ENCODE results near the gene RMDN2. TPM values are rescaled to one million over a fixed set of nuclear protein-coding genes. Genes with fewer than 3 reads are reported as not detected.
"Not testable (repeated sequence)": the region's sequence is repeated elsewhere in the genome, so short reads cannot be mapped to it uniquely, and the experiment has no call there.

Gene RMDN2
- polyA plus RNA-seq, 10 donors = 2.2 to 5.1 (median 3.5) TPM

- no peak for DNase-seq
Observed at GRCh38 chr2:37897511-37897910, 27.6 kb upstream of the RMDN2 start.

- DNase-seq = peak in 1 of 3 donors; percentile 31
Observed at GRCh38 chr2:37898448-37898847, 26.6 kb upstream of the RMDN2 start.

- no peak for DNase-seq
Observed at GRCh38 chr2:37902991-37903390, 22.1 kb upstream of the RMDN2 start.

GRCh38 chr2:37904425-37904824 is 20.7 kb upstream of the RMDN2 start:
- DNase-seq = no peak

- no peak for DNase-seq
Observed at GRCh38 chr2:37904993-37905392, 20.1 kb upstream of the RMDN2 start.

DNA sequence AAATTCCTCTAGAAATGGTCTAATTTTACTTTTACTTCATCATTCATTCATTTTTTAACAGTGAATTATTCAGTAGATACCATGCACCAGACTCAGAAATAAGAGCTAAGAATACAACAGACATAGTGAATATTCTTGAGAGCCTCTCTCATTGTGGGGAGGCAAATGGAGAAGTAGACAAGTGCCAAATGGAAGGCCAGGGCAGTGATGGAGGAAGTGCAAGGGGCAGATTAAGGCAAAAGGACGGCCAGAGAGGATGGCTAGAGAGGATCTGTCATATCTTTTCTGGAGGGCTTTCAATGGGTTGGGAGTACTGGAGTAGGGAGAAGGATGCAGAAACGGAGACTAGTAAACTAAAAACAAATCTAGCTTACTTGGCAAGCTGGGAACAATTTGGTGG is 19.0 kb upstream of the RMDN2 start:
- DNase-seq = no peak

DNA sequence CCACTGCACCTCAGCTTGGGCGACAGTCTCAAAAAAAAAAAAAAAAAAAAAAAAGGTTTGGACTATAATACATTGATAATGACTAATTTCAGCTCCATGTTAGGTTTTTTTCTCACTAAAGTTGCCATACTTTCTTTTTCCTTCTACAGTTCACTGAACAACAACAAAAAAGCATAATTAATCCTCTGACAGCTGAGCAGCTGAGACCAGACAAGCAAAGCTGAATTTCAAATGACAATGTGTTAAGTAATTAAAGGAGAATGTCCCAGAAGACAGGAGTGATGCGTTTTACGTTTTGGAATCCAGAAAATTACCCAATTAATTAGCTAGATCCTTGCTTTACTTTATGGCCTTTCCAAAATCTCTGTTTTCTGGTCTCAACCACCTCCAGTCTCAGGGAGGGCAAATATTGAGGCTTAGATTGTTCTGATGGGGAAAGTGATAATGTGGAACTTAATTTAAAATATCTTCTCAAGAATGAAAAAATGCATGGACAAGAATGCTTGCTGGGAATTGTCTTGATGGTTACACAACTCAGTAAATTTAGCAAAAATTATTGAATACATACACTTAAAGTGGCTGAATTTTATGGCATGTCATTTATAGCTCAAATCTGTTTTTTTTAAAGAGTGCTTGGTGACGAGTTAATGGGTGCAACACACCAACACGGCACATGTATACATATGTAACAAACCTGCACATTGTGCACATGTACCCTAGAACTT is 17.4 kb upstream of the RMDN2 start:
- no peak for DNase-seq

- DNase-seq = no peak
Observed at GRCh38 chr2:37911296-37911873, 13.7 kb upstream of the RMDN2 start.

GRCh38 chr2:37912056-37912455 is 13.0 kb upstream of the RMDN2 start:
- no peak for DNase-seq

DNA sequence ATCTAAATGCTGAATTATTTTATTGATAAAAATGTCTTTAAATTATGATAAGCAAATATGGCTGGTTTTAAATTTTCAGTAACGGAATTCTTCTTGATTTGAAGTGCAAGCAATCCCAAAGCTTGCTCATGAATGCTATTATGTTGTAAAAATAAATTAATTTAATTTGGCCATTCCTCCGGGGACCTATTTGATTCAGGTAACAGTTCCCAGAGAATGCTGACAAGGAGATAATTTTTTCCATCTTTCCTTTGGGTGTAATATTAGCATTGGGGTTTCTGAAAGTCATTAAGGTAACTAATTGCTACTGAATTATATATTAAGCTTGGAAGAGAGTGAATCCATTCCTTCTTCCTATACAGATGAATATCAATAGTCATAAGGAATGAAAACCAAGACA is 12.5 kb upstream of the RMDN2 start:
- DNase-seq = no peak

GRCh38 chr2:37914340-37914739 is 10.7 kb upstream of the RMDN2 start:
- DNase-seq = no peak

DNA sequence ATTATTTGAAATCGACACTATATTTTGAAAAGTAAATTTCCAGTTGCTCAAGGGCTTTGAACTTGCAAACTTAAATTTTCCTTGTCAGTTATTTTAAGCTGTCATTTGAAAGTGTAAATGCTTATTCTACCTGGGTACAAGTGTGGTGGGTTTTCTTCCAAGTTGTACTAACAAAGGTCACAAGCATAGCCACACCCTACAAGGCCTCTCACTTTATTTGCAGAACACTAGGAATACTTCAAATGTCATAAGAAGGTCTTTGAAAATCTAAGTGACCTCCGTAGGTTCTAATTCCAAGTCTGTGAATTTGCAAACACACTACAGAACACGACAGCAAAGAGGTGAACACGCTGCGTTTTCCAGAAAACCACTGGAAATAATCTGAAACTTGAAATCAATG is 9.3 kb upstream of the RMDN2 start:
- DNase-seq = no peak

GRCh38 chr2:37916512-37917082 is 8.5 kb upstream of the RMDN2 start:
- DNase-seq = peak; percentile 67 to 86 (median 80)

GRCh38 chr2:37917281-37918228 is 7.5 kb upstream of the RMDN2 start:
- DNase-seq = no peak

DNA sequence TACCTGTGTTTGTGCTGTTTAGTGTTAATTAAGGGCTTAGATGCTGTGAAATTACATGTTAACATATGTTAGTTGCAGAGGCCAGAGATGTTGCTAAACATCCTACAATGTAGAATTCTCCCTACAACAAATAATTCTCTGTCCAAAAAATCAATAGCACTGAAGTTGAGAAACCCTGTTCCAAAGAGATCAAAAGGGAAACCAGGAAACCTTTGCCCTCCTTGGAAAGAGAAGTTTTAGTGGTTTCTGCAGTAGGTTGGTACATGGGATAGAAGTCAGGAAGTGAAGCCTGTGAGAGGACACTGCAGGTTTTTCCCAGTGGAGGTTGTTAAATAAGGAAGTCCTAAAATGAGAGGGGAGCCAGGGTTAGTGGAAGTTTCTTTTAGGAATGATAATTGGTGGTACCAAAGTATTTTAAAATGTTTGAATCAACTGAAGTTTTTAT is 6.3 kb upstream of the RMDN2 start:
- DNase-seq = no peak

DNA sequence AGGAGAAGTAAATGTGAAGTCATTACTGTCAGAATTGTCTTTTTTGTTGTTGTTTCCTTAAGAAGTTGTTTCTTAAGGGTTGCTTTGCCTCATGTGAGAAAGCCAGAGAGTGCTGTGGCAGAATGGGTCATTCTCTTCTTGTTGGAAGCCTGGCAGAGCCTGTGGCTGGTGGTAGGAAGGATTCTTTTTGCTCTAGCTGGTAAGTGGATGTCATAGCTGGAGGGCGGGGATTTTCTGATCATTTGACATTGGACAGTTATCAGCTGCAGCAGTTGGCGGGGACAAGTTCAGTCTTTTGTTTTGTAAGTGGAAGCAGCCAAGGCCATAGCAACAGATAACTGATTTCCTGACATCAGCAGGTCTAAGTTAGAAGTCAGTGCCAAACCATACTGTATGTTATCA is 5.5 kb upstream of the RMDN2 start:
- no peak for DNase-seq

GRCh38 chr2:37920570-37920969 is 4.5 kb upstream of the RMDN2 start:
- DNase-seq = peak in 1 of 3 donors; percentile 61

- no peak for DNase-seq
Observed at GRCh38 chr2:37921781-37922180, 3.3 kb upstream of the RMDN2 start.

DNA sequence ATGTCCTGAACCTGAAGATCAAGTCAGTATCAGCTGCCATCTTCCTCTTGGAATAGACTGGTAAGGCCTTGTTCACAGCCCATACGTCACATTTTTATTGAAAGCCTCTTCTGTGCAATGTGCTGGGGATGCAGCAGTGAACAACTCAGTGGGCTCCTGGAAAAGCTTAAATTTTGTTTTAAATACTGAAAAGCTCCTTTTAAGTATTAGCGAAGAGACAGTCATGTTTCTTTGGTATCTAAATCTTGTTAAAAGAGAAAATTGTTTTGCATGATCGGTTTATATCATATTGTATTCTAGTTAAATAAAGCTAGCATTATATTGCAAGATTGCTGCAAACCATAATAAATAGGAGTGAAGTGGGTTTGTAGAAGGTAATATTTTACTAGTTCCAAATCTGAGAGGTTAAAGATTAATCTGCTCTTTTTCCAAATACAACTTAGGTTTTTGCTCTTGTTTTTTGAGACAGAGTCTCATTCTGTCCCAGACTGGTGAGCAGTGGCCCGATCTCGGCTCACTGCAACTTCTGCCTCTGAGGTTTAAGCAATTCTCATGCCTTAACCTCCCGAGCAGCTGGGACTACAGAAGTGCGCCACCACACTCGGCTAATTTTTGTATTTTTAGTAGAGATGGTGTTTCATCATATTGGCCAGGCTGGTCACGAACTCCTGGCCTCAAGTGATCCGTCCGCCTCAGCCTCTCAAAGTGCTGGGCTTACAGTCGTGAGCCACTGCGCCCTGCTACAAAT is 1.6 kb upstream of the RMDN2 start:
- no peak for DNase-seq

DNA sequence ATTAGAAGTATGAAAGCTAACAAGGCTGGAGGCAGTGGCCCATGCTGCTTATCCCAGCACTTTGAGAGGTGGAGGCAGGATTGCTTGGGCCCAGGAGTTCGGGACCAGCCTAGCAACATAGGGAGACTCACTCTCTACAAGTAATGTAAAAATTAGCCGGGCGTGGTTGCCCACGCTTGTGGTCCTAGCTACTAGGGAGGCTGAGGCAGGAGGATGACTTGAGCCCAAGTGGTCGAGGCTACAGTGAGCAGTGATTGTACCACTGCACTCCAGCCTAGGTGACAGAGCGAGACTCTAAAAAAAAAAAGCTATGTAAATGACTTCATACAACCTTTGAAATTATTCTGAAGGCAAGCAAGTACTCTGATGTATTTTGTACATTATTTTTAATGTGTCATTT is 1.5 kb downstream of the RMDN2 start:
- no peak for DNase-seq

GRCh38 chr2:37928377-37928776 is 3.3 kb downstream of the RMDN2 start:
- DNase-seq = no peak

DNA sequence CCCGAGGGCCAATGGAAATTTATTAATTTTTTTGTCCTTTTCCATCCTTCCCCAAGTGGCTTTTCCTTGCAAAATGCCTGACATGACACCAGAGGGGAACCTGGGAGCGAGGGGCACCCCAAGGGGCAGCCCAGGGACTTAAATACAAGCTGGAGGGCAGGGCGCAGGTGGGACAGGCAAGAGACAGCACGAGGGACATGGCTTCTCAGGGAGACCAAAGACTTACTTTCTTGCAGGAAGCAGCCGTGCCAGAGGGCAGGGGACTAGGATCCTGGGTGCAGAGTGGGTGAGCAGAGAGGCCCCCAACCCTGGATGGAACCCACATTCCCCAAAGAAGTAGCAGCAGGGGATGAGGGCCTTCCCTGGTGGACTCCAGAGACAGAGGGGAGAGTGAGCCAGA is 5.3 kb downstream of the RMDN2 start:
- DNase-seq = not testable (repeated sequence)
